Stimulated activated CD8-positive, alpha-beta memory T cell treated with anti-CD3 and anti-CD28 coated beads, Interleukin-12 subunit alpha, Interleukin-12 subunit beta, amount 100 ng/mL, for 24 hours (primary cell): ENCODE results near the gene VAV3.

Experiments
- DNase-seq: peaks from one replicate; pipeline ENCODE4 v3.0.0-alpha.2; 2020; ENCODE audit errors: extremely low read depth

VAV3 gene

GRCh38 chr1:107972391-107973180, 7.6 kb upstream of the VAV3 start:
- no peak for DNase-seq

- no peak for DNase-seq
Measured at GRCh38 chr1:107966550-107966949, 1.6 kb upstream of the VAV3 start.

GRCh38 chr1:107964336-107965109, 457 bp downstream of the VAV3 start:
- DNase-seq: no peak

- DNase-seq: no peak
Measured at GRCh38 chr1:107963601-107964335, 1.2 kb downstream of the VAV3 start.

GRCh38 chr1:107963008-107963407, 2.0 kb downstream of the VAV3 start:
- DNase-seq: no peak

GRCh38 chr1:107954719-107955415, 10.1 kb downstream of the VAV3 start:
- DNase-seq: no peak

- no peak for DNase-seq
Measured at GRCh38 chr1:107954126-107954525, 10.9 kb downstream of the VAV3 start.

- DNase-seq: no peak
Measured at GRCh38 chr1:107953556-107953955, 11.4 kb downstream of the VAV3 start.

GRCh38 chr1:107952989-107953388, 12.0 kb downstream of the VAV3 start:
- DNase-seq: no peak

GRCh38 chr1:107950464-107950863, 14.5 kb downstream of the VAV3 start:
- no peak for DNase-seq

- no peak for DNase-seq
Measured at GRCh38 chr1:107949467-107950253, 15.3 kb downstream of the VAV3 start.

GRCh38 chr1:107946794-107947193, 18.2 kb downstream of the VAV3 start:
- no peak for DNase-seq

GRCh38 chr1:107943694-107944093, 21.3 kb downstream of the VAV3 start:
- no peak for DNase-seq

- no peak for DNase-seq
Measured at GRCh38 chr1:107942814-107943213, 22.2 kb downstream of the VAV3 start.

GRCh38 chr1:107941531-107941930, 23.4 kb downstream of the VAV3 start:
- no peak for DNase-seq

GRCh38 chr1:107941123-107941522, 23.9 kb downstream of the VAV3 start:
- no peak for DNase-seq

- DNase-seq: no peak
Measured at GRCh38 chr1:107940701-107941100, 24.3 kb downstream of the VAV3 start.

- DNase-seq: no peak
Measured at GRCh38 chr1:107940017-107940577, 24.9 kb downstream of the VAV3 start.

GRCh38 chr1:107939256-107939655, 25.7 kb downstream of the VAV3 start:
- no peak for DNase-seq
